Activated CD4-positive, alpha-beta memory T cell treated with anti-CD3 and anti-CD28 coated beads, Interleukin-2, amount 10 ng/mL, durations not matched to agents 7 days and 5 days (primary cell): ENCODE measurements around the gene SLC13A4. TPM values are rescaled to one million over a fixed set of nuclear protein-coding genes. Genes with fewer than 3 reads are reported as not detected.
"Not testable (repeated sequence)": the region's sequence is repeated elsewhere in the genome, so short reads cannot be mapped to it uniquely, and the experiment has no call there.

Source experiments
- CTCF ChIA-PET: fragments of 350-600 bp; sonication (Branson Sonifier 250); formaldehyde crosslinking; loops from one replicate; lab custom pipeline; 2021; ENCODE audit warnings: antibody characterized with exemption, inconsistent platforms; lab: Charles Lee
- POLR2A ChIA-PET: fragments of 350-600 bp; sonication (Branson Sonifier 250); formaldehyde crosslinking; loops from one replicate; lab custom pipeline; 2021; ENCODE audit warnings: antibody characterized with exemption; lab: Charles Lee
- DNase-seq: peaks from one replicate; pipeline ENCODE4 v3.0.0-alpha.2; 2020
- H3K27ac Mint-ChIP-seq: one replicate; pipeline ENCODE4 v1.8.0; 2021; ENCODE audit warnings: mild to moderate bottlenecking, mixed read lengths
- H3K27me3 Mint-ChIP-seq: one replicate; pipeline ENCODE4 v1.8.0; 2021; ENCODE audit warnings: mixed read lengths
- H3K36me3 Mint-ChIP-seq: one replicate; pipeline ENCODE4 v1.8.0; 2021; ENCODE audit warnings: low read depth, mixed read lengths
- H3K4me1 Mint-ChIP-seq: one replicate; pipeline ENCODE4 v1.8.0; 2021; ENCODE audit warnings: mixed read lengths
- H3K4me3 Mint-ChIP-seq: one replicate; pipeline ENCODE4 v1.8.0; 2021; ENCODE audit warnings: mild to moderate bottlenecking, mixed read lengths
- H3K9me3 Mint-ChIP-seq: one replicate; pipeline ENCODE4 v1.8.0; 2021; ENCODE audit warnings: mixed read lengths
- total RNA-seq, 2 experiments: library from RNA; stranded (reverse); gene quantifications; one replicate each; pipeline ENCODE4 v1.2.3, GENCODE V29; 2021

The SLC13A4 gene
- total RNA-seq, 2 experiments from 2014 or later = not detected

DNA sequence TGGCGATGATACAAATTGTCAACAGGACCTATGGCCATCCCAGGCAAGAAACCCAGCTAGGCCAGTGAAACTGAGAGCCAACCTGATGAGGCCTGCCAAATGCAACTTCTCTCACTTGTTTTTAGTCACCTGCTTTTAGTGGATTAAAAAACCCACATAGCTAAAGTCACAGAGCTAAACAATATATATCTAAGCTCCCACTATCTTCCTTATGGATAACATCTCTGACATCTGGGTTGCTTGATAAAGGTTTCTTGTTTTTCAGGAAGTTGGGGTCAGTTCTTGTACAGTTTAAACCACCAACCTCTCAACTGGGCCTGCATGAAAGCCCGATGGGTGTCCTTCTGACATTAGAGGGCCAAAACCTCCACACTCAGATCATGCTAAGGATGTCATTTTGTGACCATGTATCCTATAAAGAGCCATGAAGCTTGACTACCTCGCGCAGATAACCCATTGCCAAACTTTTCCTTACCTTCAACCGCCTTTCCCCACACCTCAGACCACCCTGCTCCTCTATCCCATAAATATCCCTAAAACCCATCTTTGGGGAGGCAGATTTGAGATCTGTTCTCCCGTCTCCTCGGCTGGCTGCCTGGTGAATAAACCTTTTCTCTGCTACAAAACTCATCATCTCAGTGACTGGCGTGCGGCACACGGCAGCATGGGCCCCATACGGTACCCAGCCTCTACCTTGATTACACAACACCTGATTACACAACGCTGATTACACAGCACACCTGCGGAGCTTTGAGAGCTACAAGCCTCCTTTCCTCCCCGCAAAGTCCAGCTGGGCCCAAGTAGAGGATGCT, 66.5 kb downstream of the SLC13A4 start:
- POLR2A ChIA-PET = interaction anchor here (0.9 to 4.2 kb wide), 6 partner anchors 12 to 514 kb away, joined by 3 to 45 read pairs (median 4); partner anchors contain the start of genes CNOT4 and TMEM140
- H3K36me3 Mint-ChIP-seq = peaks cover 3% of the 10 kb centered on the region

DNA sequence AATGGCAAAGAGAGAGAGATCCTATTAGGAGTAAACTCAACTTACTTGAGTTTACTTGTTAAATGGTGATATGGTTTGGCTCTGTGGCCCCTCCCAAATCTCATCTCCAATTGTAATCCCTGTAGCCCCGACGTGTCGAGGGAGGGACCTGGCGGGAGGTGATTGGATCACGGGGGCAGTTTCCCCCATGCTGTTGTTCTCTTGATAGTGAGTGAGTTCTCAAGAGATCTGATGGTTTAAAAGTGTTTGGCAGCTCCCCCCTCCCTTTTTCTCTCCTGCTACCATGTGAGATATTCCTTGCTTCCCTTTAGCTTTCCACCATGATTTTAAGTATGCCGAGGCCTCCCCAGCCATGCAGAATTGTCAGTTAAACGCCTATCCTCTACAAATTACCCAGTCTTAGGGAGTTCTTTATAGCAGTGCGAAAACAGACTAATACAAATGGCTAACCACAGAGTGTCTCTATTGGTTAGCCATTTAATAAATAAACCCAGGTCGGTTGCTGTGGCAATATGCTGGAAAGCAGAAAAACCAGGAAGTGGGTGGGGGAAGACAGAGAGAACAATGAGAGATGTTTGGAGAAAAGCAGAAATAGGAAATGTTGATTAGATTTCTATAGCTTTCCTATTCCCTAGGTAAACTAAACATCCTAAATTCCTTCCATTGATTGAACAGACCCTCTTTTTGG, 68.7 kb downstream of the SLC13A4 start:
- ChIA-PET CTCF (interaction anchor here (0.9 to 1.4 kb wide), 2 partner anchors 14 kb away, joined by 3 to 6 read pairs; no protein-coding TSS in a partner anchor), POLR2A (no interaction called here)
- Mint-ChIP-seq H3K27me3 (no peaks in the 10 kb centered on the region), H3K4me3 (no peak overlapping the region), H3K9me3 (no peaks in the 10 kb centered on the region), H3K27ac (no peak overlapping the region), H3K36me3 (no peaks in the 10 kb centered on the region), H3K4me1 (peaks cover 22% of the 10 kb centered on the region)
- no peak for DNase-seq

More for the DNA sequence above, 66.5 kb downstream of the SLC13A4 start:
- no peak for DNase-seq
- H3K27ac Mint-ChIP-seq = peak overlapping the region; percentile 69
- no peaks in the 10 kb centered on the region for H3K9me3 Mint-ChIP-seq
- peaks cover 33% of the 10 kb centered on the region for H3K4me1 Mint-ChIP-seq
- CTCF ChIA-PET = interaction anchor here (0.8 to 3.6 kb wide), 12 partner anchors 10 to 387 kb away, joined by 3 to 29 read pairs (median 4); no protein-coding TSS in a partner anchor
- peak overlapping the region; percentile 85 for H3K4me3 Mint-ChIP-seq
- H3K27me3 Mint-ChIP-seq = no peaks in the 10 kb centered on the region

DNA sequence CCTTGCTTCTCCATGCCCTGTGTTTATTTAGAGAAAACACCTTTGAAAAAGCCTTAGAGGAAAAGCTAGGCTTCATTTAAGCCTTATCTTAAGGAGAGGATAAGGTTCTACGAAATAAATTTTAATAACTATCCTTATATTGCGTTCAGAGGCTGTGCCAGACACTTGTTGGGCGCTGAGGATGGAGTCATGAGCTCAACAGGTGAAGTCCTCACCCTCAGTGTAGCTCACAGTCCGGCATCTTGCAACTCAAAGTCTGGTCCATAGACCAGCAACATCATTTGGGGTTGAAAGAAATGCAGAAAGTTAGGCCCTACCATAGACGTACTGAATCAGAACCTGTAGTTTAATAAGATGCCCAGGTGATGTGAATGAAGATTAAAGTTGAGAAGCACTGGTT, 69.4 kb downstream of the SLC13A4 start:
- ChIA-PET POLR2A (no interaction called here), CTCF (interaction anchor here (0.9 kb wide), 1 partner anchor 13 kb away, joined by 3 read pairs; no protein-coding TSS in a partner anchor)
- Mint-ChIP-seq H3K27ac (no peak overlapping the region), H3K4me1 (peaks cover 16% of the 10 kb centered on the region), H3K4me3 (no peak overlapping the region), H3K27me3 (no peaks in the 10 kb centered on the region), H3K36me3 (no peaks in the 10 kb centered on the region), H3K9me3 (no peaks in the 10 kb centered on the region)
- DNase-seq = no peak

DNA sequence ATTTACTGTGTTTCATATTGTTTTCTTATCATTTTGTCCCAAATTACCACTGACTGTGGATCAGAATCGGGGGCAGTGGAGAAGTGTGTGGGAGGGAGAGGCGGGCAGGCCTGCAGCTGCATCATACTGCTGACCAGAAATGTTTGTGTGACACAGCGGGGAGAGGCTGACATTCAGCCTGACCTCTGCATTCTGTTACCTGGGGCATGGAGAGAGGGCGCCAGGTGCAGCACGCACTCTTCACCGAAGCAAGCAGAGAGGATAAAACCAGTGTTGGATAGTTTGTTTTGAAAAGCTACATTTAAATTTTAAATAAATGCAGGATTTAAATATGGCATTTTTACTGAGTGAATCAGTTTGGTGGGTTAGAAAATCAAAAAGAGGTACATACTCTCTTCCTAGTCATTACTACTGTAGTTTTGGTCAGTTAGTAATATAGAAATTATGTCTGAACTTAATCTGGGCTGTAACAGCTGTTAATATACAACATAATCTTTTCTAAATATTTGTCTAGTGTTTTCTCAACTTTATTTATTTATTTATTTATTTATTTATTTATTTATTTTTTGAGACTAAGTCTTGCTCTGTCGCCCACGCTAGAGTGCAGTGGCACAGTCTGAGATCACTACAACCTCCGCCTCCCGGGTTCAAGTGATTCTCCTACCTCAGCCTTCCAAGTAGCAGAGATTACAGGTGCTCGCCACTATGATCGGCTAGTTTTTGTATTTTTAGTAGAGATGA, 74.5 kb downstream of the SLC13A4 start:
- POLR2A ChIA-PET = no interaction called here
- Mint-ChIP-seq H3K27me3 (no peaks in the 10 kb centered on the region), H3K27ac (no peak overlapping the region), H3K9me3 (no peaks in the 10 kb centered on the region), H3K4me1 (no peaks in the 10 kb centered on the region), H3K4me3 (no peak overlapping the region), H3K36me3 (peaks cover 3% of the 10 kb centered on the region)
- DNase-seq = no peak
- CTCF ChIA-PET = no interaction called here

DNA sequence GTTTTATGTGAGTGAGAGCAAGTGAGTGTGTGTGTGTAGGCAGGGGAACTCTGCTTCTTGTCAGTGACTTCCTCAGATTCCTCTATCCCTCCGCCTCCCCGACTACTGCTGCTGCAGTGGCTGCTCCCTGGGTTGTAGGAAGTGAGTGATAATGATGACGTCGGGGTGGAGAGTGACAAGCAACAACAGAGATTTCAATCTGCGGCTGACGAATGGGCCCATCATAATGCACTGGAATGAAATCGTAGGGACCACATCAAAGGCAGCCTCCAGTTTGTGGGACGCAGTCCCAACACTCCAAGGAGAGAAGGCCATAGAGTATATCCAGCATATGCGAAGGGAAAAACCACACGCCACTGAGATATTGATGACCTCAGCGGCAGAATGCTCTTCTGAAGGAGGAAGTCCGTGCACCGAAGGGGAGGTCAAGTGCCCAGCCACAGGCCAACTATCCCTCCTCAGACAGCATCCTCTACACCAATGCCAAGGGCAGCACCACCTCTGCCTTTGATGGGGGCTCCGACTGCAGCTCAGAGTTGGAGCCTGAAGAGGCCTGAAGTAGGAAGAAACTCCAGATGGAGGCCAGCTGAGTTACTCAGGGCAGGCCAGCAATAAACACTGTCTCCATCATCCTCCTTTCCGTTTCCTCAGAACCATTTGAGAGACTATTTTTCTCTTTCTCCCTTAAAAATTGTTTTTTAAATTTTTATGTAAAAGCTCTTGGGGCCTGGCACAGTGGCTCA, 77.0 kb downstream of the SLC13A4 start:
- H3K27ac Mint-ChIP-seq = no peak overlapping the region
- DNase-seq = no peak
- ChIA-PET POLR2A (interaction anchor here (1.2 kb wide), 1 partner anchor 503 kb away, joined by 3 read pairs; the partner anchor contains the start of gene TMEM140), CTCF (interaction anchor here (0.6 to 0.8 kb wide), 3 partner anchors 11 to 377 kb away, joined by 3 read pairs; partner anchors contain the start of gene STMP1)
- peaks cover 13% of the 10 kb centered on the region for H3K36me3 Mint-ChIP-seq
- H3K9me3 Mint-ChIP-seq = no peaks in the 10 kb centered on the region
- no peaks in the 10 kb centered on the region for H3K27me3 Mint-ChIP-seq
- H3K4me1 Mint-ChIP-seq = no peaks in the 10 kb centered on the region
- H3K4me3 Mint-ChIP-seq = no peak overlapping the region

DNA sequence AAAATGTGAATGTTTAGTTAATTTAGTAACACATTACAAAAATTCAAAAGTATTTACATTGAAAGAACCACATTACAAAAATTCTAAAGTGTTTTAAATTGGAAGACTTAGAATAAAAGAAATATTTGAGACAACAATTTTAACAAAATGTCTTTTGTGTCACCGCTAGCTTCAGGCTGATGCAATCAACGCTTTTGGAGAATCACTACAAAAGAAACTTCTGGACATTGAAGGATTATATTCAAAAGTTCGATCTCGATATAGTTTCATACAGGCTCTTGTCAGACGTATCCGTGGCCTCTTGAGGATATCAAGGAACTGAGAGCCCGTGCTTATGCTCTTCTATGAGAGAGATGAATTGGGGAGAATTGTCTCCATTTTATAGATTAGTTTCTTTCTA, 79.8 kb downstream of the SLC13A4 start:
- H3K4me1 Mint-ChIP-seq = no peaks in the 10 kb centered on the region
- no peaks in the 10 kb centered on the region for H3K9me3 Mint-ChIP-seq
- H3K27me3 Mint-ChIP-seq = no peaks in the 10 kb centered on the region
- DNase-seq = no peak
- ChIA-PET POLR2A (no interaction called here), CTCF (interaction anchor here (1.1 to 3.5 kb wide), 3 partner anchors 14 to 374 kb away, joined by 3 to 21 read pairs (median 16); partner anchors contain the start of gene STMP1)
- H3K27ac Mint-ChIP-seq = no peak overlapping the region
- H3K4me3 Mint-ChIP-seq = no peak overlapping the region
- peaks cover 36% of the 10 kb centered on the region for H3K36me3 Mint-ChIP-seq

DNA sequence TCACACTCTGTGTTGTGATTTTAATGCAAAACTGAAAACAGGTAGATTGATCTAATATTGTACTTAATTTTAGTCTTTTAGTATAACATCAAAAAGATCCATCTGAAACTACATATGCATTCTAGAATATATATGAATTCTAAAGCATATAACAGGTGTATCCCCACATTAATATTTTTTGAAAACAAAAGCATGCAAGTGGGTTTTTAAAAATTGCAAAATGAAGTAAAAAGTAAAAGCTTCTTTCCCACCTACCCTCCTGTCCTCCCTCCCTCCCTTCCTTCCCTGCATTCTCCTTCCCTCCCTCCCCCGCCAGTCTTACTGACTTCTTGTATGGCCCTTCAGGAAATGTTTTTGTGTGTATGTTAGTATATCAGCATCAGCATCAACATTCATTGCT, 80.2 kb downstream of the SLC13A4 start:
- POLR2A ChIA-PET = no interaction called here
- Mint-ChIP-seq H3K4me3 (no peak overlapping the region), H3K9me3 (no peaks in the 10 kb centered on the region), H3K4me1 (no peaks in the 10 kb centered on the region), H3K36me3 (peaks cover 36% of the 10 kb centered on the region), H3K27ac (no peak overlapping the region), H3K27me3 (no peaks in the 10 kb centered on the region)
- no peak for DNase-seq
- CTCF ChIA-PET = interaction anchor here (1.1 to 3.8 kb wide), 4 partner anchors 14 to 373 kb away, joined by 3 to 21 read pairs (median 18); partner anchors contain the start of gene STMP1

DNA sequence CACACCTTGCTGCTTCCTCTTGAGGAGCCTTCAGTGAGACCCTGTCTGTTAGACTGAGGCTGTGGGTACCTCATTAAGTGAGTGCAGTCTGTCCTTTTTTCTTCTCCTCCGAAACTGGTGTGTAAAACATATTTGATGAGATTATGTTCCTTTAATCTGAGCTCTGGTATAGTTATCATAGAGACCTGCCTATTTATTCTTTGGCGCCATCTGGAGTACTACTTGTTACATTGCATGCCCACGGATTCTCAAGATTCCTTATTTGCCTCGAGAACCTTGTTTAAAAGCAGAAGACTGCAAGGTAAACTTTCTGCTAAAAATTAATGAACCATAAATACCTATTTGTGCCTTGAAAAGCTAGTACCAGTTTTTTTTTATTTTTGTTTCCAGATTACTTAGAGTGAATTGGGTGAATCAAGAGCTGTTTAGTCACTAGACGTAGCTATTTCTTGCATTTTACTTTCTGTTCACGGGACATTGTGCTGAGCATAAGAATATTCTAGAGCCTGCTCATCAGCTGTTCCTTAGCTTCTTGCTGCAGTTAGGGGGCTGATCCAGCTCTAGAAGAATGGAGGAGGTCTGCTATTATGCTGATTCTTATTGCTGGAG, 82.6 kb downstream of the SLC13A4 start:
- Mint-ChIP-seq H3K36me3 (peaks cover 54% of the 10 kb centered on the region), H3K27me3 (no peaks in the 10 kb centered on the region), H3K27ac (no peak overlapping the region), H3K9me3 (no peaks in the 10 kb centered on the region), H3K4me1 (no peaks in the 10 kb centered on the region), H3K4me3 (no peak overlapping the region)
- ChIA-PET CTCF (interaction anchor here (0.8 to 4.3 kb wide), 25 partner anchors 8 to 384 kb away, joined by 3 to 48 read pairs (median 5); partner anchors contain the start of gene STMP1), POLR2A (interaction anchor here (1.2 to 1.8 kb wide), 2 partner anchors 17 to 18 kb away, joined by 3 to 4 read pairs; partner anchors contain the start of gene STMP1)
- no peak for DNase-seq

DNA sequence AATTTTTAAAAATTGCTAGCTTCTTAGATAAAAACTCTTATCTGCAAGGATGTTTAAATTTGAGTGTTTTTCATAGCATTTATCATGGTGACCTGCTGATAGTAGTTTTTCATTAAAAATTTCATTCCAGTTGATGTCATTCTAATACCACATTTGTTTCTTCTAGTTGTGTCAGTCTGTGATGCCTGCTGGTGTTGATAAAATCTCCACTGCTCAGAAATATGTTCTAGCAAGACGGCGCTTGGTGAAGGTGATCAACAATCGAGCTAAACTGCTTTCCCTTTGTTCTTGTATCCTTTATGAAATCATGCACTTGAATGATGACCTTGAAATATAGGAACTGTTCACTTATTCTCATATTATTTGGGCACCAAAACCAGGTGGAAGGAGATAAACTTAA, 83.3 kb downstream of the SLC13A4 start:
- H3K9me3 Mint-ChIP-seq = no peaks in the 10 kb centered on the region
- H3K4me3 Mint-ChIP-seq = no peak overlapping the region
- H3K36me3 Mint-ChIP-seq = peaks cover 58% of the 10 kb centered on the region
- no peak overlapping the region for H3K27ac Mint-ChIP-seq
- DNase-seq = no peak
- no peaks in the 10 kb centered on the region for H3K4me1 Mint-ChIP-seq
- POLR2A ChIA-PET = interaction anchor here (1.2 to 1.8 kb wide), 2 partner anchors 17 to 18 kb away, joined by 3 to 4 read pairs; partner anchors contain the start of gene STMP1
- CTCF ChIA-PET = interaction anchor here (0.6 to 4.3 kb wide), 22 partner anchors 11 to 384 kb away, joined by 3 to 48 read pairs (median 6); partner anchors contain the start of gene STMP1
- H3K27me3 Mint-ChIP-seq = no peaks in the 10 kb centered on the region

DNA sequence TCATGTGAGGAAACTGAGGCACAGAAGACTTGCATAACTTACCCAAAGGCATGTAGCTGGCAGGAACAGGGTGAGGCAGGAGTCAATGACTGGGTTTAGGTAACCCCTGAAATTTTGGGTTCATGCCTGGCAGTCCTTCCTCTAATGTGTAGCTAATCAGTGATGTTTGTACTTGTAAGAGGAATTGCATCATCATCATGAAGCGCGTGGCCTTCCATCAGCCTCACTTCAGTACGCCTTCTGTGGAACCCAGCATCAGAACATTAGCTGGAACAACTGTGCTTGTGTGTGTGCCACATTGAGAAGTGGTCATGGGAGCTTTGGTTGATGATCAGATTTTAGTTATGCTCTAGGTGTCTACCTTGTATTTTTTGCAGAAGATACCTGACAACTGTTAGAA, 83.8 kb downstream of the SLC13A4 start:
- Mint-ChIP-seq H3K36me3 (peaks cover 60% of the 10 kb centered on the region), H3K27me3 (no peaks in the 10 kb centered on the region), H3K9me3 (no peaks in the 10 kb centered on the region), H3K4me3 (no peak overlapping the region), H3K4me1 (no peaks in the 10 kb centered on the region), H3K27ac (peak overlapping the region; percentile 23)
- POLR2A ChIA-PET = interaction anchor here (1.2 kb wide), 2 partner anchors 14 to 18 kb away, joined by 3 to 5 read pairs; partner anchors contain the start of gene STMP1
- no peak for DNase-seq
- CTCF ChIA-PET = interaction anchor here (0.6 to 4.3 kb wide), 12 partner anchors 11 to 383 kb away, joined by 3 to 48 read pairs (median 12); partner anchors contain the start of gene STMP1

DNA sequence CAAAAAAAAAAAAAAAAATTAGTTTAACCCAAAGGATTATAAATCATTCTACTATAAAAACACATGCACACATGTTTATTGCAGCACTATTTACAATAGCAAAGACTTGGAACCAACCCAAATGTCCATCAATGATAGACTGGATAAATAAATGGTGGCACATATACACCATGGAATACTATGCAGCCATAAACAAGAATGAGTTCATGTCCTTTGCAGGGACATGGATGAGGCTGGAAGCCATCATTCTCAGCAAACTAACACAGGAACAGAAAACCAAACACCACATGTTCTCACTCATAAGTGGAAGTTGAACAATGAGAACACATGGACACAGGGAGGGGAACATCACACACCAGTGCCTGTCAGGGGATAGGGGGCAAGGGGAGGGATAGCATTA, 88.3 kb downstream of the SLC13A4 start:
- H3K4me3 Mint-ChIP-seq, H3K27me3 Mint-ChIP-seq, H3K27ac Mint-ChIP-seq, H3K4me1 Mint-ChIP-seq, DNase-seq, POLR2A ChIA-PET, H3K9me3 Mint-ChIP-seq: not testable (repeated sequence)
- CTCF ChIA-PET = interaction anchor here (1.0 to 1.9 kb wide), 2 partner anchors 18 to 362 kb away, joined by 3 to 6 read pairs; no protein-coding TSS in a partner anchor
- peaks cover 72% of the 10 kb centered on the region for H3K36me3 Mint-ChIP-seq
